ENCODE measurements around the gene NOTCH4. TPM values are rescaled to one million over a fixed set of nuclear protein-coding genes. Genes with fewer than 3 reads are reported as not detected.

NOTCH4 gene
- total and polyA plus RNA-seq, 2 experiments from 2014 or later = 2.7 to 2.8 TPM

DNA sequence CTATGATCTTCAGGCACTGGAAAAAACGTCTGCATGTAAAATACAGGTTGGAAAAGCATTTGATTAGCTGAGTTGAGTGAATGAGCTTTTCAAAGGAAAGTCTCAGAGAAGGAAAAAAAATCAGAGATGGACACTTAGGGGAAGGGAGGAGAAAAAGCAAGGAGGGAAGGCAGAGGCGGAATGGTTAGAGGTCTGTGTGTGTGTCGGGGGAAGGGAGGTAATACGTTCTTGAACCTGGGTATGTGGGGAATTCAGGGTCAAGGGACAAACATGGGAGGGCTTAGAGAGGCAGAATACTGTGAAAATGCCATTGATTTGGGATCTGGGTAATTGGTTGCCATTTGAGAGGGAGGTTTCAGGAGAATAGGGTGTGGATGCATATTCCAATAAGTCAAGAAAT is 77.2 kb downstream of the NOTCH4 start (continued):
- TF ChIP-seq ZNF331 (CRISPR knock-in tag; IDR thresholded peaks at IDR 0.05; ENCODE audit: low read depth) (no peak), POLR2AphosphoS5 (IDR thresholded peaks at IDR 0.05; ENCODE audit: low read depth) (no peak), EZH2 (IDR thresholded peaks at IDR 0.05; ENCODE audit: low read depth, unreplicated experiment) (no peak)
- TF ChIP-seq, protein P1, sequence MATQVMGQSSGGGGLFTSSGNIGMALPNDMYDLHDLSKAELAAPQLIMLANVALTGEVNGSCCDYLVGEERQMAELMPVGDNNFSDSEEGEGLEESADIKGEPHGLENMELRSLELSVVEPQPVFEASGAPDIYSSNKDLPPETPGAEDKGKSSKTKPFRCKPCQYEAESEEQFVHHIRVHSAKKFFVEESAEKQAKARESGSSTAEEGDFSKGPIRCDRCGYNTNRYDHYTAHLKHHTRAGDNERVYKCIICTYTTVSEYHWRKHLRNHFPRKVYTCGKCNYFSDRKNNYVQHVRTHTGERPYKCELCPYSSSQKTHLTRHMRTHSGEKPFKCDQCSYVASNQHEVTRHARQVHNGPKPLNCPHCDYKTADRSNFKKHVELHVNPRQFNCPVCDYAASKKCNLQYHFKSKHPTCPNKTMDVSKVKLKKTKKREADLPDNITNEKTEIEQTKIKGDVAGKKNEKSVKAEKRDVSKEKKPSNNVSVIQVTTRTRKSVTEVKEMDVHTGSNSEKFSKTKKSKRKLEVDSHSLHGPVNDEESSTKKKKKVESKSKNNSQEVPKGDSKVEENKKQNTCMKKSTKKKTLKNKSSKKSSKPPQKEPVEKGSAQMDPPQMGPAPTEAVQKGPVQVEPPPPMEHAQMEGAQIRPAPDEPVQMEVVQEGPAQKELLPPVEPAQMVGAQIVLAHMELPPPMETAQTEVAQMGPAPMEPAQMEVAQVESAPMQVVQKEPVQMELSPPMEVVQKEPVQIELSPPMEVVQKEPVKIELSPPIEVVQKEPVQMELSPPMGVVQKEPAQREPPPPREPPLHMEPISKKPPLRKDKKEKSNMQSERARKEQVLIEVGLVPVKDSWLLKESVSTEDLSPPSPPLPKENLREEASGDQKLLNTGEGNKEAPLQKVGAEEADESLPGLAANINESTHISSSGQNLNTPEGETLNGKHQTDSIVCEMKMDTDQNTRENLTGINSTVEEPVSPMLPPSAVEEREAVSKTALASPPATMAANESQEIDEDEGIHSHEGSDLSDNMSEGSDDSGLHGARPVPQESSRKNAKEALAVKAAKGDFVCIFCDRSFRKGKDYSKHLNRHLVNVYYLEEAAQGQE (IDR thresholded peaks at IDR 0.05; ENCODE audit: unreplicated experiment) = no peak

DNA sequence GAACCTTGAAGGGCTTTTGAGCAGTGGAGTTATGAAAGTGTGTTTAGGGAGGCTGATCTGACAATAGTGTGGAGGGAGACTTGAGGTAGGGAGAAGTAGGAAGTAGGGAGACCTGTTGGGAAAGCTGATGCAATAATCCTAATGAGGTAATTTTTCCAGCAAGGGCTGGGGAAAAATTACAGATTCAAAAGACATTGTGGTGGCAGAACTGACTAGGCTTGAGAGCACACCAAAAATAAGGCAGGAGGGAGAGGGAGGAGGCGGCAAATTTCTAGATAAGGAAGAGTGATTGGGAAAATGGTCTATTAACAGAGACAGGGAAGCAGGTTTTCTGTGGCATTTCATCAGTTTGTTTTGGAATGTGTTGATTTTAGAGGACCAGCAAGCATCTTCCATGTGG is 77.6 kb downstream of the NOTCH4 start:
- H3K9me2 ChIP-seq (ENCODE audit: insufficient read depth) = no peaks in the 10 kb centered on the region; the same call in 1 of the 2 replicates
- peaks cover 22% of the 10 kb centered on the region for H3K27me3 Mint-ChIP-seq (ENCODE audit: insufficient read depth, low read depth, poor library complexity)
- peak overlapping the region; percentile 29 for H3K4me3 Mint-ChIP-seq
- ATAC-seq = no peak
- peaks cover 25% of the 10 kb centered on the region for H3K4me1 ChIP-seq (ENCODE audit: insufficient read depth)
- no peak overlapping the region for H3K27ac ChIP-seq (ENCODE audit: low read depth)
- 0 out of 2 replicates have a peak, but pooled peaks cover 4% of the 10 kb centered on the region for H4K20me1 ChIP-seq (replicated peaks; ENCODE audit: insufficient read depth)
- no peak for DNase-seq (ENCODE audit: low spot score)
- peaks cover 25% of the 10 kb centered on the region for H3K27me3 ChIP-seq (ENCODE audit: insufficient read depth)
- H3K4me1 Mint-ChIP-seq = peaks cover 41% of the 10 kb centered on the region
- no peak overlapping the region for H3K4me3 ChIP-seq
- H3K36me3 Mint-ChIP-seq (ENCODE audit: low read depth) = no peaks in the 10 kb centered on the region
- H3K79me2 ChIP-seq (replicated peaks; ENCODE audit: insufficient read depth) = no peaks in the 10 kb centered on the region
- H3K36me3 ChIP-seq (ENCODE audit: insufficient read depth) = no peaks in the 10 kb centered on the region
- H3F3A ChIP-seq (replicated peaks; ENCODE audit: low read depth) = peaks cover 8% of the 10 kb centered on the region
- peak overlapping the region; percentile 45 for H3K4me2 ChIP-seq
- H3K27ac Mint-ChIP-seq = peak overlapping the region; percentile 79
- no peak overlapping the region for H2AFZ ChIP-seq
- no peaks in the 10 kb centered on the region; the same call in 2 of the 3 replicates for H3K9me3 Mint-ChIP-seq
- TF ChIP-seq EZH2phosphoT487 (IDR thresholded peaks at IDR 0.05; ENCODE audit: unreplicated experiment) = no peak
- TF ChIP-seq, protein P2, sequence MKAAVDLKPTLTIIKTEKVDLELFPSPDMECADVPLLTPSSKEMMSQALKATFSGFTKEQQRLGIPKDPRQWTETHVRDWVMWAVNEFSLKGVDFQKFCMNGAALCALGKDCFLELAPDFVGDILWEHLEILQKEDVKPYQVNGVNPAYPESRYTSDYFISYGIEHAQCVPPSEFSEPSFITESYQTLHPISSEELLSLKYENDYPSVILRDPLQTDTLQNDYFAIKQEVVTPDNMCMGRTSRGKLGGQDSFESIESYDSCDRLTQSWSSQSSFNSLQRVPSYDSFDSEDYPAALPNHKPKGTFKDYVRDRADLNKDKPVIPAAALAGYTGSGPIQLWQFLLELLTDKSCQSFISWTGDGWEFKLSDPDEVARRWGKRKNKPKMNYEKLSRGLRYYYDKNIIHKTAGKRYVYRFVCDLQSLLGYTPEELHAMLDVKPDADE (IDR thresholded peaks at IDR 0.05) = no peak
- no peak for TF ChIP-seq STAT1 (IDR thresholded peaks at IDR 0.05; ENCODE audit: unreplicated experiment)
- TF ChIP-seq EZH2 (IDR thresholded peaks at IDR 0.05; ENCODE audit: low read depth, unreplicated experiment) = no peak
- no peak for TF ChIP-seq ZNF331 (CRISPR knock-in tag; IDR thresholded peaks at IDR 0.05; ENCODE audit: low read depth)
- no peak for TF ChIP-seq NANOG (IDR thresholded peaks at IDR 0.05; ENCODE audit: borderline replicate concordance)
- TF ChIP-seq, protein P1 (IDR thresholded peaks at IDR 0.05; ENCODE audit: unreplicated experiment) = no peak
- no peak for TF ChIP-seq JUNB (IDR thresholded peaks at IDR 0.05; ENCODE audit: unreplicated experiment)
- TF ChIP-seq, protein P3, sequence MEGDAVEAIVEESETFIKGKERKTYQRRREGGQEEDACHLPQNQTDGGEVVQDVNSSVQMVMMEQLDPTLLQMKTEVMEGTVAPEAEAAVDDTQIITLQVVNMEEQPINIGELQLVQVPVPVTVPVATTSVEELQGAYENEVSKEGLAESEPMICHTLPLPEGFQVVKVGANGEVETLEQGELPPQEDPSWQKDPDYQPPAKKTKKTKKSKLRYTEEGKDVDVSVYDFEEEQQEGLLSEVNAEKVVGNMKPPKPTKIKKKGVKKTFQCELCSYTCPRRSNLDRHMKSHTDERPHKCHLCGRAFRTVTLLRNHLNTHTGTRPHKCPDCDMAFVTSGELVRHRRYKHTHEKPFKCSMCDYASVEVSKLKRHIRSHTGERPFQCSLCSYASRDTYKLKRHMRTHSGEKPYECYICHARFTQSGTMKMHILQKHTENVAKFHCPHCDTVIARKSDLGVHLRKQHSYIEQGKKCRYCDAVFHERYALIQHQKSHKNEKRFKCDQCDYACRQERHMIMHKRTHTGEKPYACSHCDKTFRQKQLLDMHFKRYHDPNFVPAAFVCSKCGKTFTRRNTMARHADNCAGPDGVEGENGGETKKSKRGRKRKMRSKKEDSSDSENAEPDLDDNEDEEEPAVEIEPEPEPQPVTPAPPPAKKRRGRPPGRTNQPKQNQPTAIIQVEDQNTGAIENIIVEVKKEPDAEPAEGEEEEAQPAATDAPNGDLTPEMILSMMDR (conservative IDR thresholded peaks at IDR 0.05; ENCODE audit: low read depth in 2 of 2) = no peak
- no peak for TF ChIP-seq ZNF114 (CRISPR knock-in tag; IDR thresholded peaks at IDR 0.05)
- no peak for TF ChIP-seq POLR2AphosphoS5 (IDR thresholded peaks at IDR 0.05; ENCODE audit: low read depth)

Measured in GM23338 (cell line).